Fibroblast of skin of abdomen (primary cell): Measurements from ENCODE around the gene AANAT.
"Not testable (repeated sequence)": the region's sequence is repeated elsewhere in the genome, so short reads cannot be mapped to it uniquely, and the experiment has no call there.

Source experiments
- DNase-seq: peaks from one replicate; pipeline ENCODE4 v3.0.0-alpha.2; 2013

AANAT gene

GRCh38 chr17:76508472-76509063 lies 41.2 kb downstream of the AANAT start:
- not testable (repeated sequence) for DNase-seq

- peak; percentile 34 for DNase-seq
Observed at GRCh38 chr17:76510831-76511244, 43.4 kb downstream of the AANAT start.

- no peak for DNase-seq
Observed at GRCh38 chr17:76511668-76512365, 44.4 kb downstream of the AANAT start.

- DNase-seq: no peak
Observed at GRCh38 chr17:76512366-76513305, 45.2 kb downstream of the AANAT start.

DNA sequence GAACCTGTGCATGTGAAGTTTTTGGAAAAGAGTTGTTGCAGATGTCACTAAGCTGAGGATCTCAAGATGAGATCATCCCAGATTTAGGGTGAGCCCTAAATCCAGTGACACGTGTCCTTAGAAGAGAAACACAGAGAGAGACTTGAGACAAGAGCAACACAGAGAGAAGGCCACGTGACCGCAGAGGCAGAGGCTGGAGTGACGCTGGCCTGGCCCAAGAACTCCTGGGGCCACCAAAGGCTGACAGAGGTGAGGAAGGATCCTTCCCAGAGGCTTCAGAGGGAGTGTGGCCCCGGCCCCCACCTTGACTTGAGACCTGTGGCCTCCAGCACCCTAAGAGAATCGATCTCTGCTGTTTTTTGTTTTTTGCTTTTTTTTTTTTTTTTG lies 45.9 kb downstream of the AANAT start:
- no peak for DNase-seq

DNA sequence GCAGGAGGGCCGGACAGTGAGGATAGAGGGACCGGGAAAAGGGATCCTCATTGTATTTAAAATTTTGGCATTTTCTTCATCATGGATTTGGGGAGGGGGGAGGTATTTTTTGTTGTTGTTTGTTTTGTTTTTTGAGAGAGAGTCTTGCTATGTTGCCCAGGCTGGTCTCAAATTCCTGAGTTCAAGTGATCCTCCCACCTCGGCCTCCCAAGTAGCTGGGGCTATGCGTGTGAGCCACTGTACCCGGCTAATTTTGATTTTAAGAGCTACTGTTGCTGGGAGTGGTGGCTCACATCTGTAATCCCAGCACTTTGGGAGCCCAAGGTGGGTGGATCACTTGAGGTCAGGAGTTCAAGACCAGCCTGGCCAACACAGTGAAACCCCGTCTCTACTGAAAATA lies 47.0 kb downstream of the AANAT start:
- not testable (repeated sequence) for DNase-seq

GRCh38 chr17:76515274-76515949 lies 48.0 kb downstream of the AANAT start:
- DNase-seq: peak; percentile 78

GRCh38 chr17:76517638-76518038 lies 50.2 kb downstream of the AANAT start:
- no peak for DNase-seq

GRCh38 chr17:76519048-76519966 lies 51.9 kb downstream of the AANAT start:
- DNase-seq: no peak
